Urinary bladder (tissue), 4 donors: ENCODE results near the gene LONP2. TPM values are rescaled to one million over a fixed set of nuclear protein-coding genes. Genes with fewer than 3 reads are reported as not detected.
"Not testable (repeated sequence)": the region's sequence is repeated elsewhere in the genome, so short reads cannot be mapped to it uniquely, and the experiment has no call there.

Experiments used
- DNase-seq: peaks from one replicate; pipeline ENCODE4 v3.0.0-alpha.2; 2015; ENCODE audit errors: extremely low spot score
- H3K27ac ChIP-seq: one replicate; pipeline ENCODE4 v1.5.1; 2013; ENCODE audit warnings: low read depth, mild to moderate bottlenecking, moderate library complexity
- H3K36me3 ChIP-seq: one replicate; pipeline ENCODE4 v1.6.1; 2013; ENCODE audit warnings: mild to moderate bottlenecking, moderate library complexity; ENCODE audit not compliant: insufficient read depth
- H3K4me1 ChIP-seq: one replicate; pipeline ENCODE4 v1.6.1; 2013; ENCODE audit warnings: mild to moderate bottlenecking, moderate library complexity; ENCODE audit not compliant: insufficient read depth
- H3K4me3 ChIP-seq: one replicate; pipeline ENCODE4 v1.5.1; 2013; ENCODE audit warnings: low read depth, low read length
- WGBS: extraction: QIAGEN DNeasy Blood & Tissue Kit; methylation state at CpG from one replicate; pipeline ENCODE4 v1.1.7; 2013; 5-methylcytosine and 5-hydroxymethylcytosine counted together
- polyA plus RNA-seq: library from polyadenylated mRNA; stranded (reverse); fragments of 200-250 nt; gene quantifications from one replicate; pipeline ENCODE4 v1.2.3, GENCODE V29; 2013
- total RNA-seq: library from RNA; depleted of rRNA; stranded (reverse); fragments of >200 nt; gene quantifications from one replicate; pipeline ENCODE4 v1.2.3, GENCODE V29; 2014
- donor health status: healthy with polysubstance abuse.
- donor health status: healthy.

LONP2 gene
- total and polyA plus RNA-seq, 2 donors, result 30.1 to 78.8 TPM

DNA sequence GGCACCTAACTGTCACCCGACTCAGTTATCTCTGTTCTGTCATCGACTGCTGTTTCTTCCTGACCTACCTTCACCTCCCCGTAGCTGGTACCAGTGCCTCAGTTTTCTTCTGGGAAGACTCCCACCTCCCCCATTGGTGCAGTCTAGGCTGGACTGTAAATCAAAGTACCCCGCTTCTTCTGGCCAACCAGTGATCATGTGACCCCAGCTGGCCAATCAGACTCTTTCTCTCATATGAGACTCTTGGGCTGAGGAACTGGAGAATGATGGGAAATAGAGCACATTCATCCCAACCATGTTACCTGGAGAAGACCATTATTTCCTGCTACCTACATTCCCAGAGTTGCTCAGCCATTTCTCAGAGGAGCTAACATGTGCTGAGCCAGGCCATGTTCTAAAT lies 20.6 kb upstream of the LONP2 start:
- Histone ChIP-seq H3K4me1 (no peaks in the 10 kb centered on the region), H3K36me3 (no peaks in the 10 kb centered on the region), H3K27ac (no peak overlapping the region), H3K4me3 (no peak overlapping the region)
- no peak for DNase-seq
- WGBS, result 91% methylated on average over 4 of the region's 4 CpGs

GRCh38 chr16:48225456-48225855 lies 18.6 kb upstream of the LONP2 start:
- WGBS, result 65% methylated on average over 5 of the region's 5 CpGs
- Histone ChIP-seq H3K27ac (no peak overlapping the region), H3K4me1 (no peaks in the 10 kb centered on the region)

GRCh38 chr16:48231727-48232492 lies 12.2 kb upstream of the LONP2 start:
- no peaks in the 10 kb centered on the region for H3K36me3 ChIP-seq
- DNase-seq, result no peak
- no peak overlapping the region for H3K4me3 ChIP-seq
- no peak overlapping the region for H3K27ac ChIP-seq
- H3K4me1 ChIP-seq, result no peaks in the 10 kb centered on the region
- WGBS, result 56% methylated on average over 11 of the region's 11 CpGs

More at GRCh38 chr16:48225456-48225855, 18.6 kb upstream of the LONP2 start:
- no peak for DNase-seq
- H3K36me3 ChIP-seq, result no peaks in the 10 kb centered on the region
- H3K4me3 ChIP-seq, result no peak overlapping the region

DNA sequence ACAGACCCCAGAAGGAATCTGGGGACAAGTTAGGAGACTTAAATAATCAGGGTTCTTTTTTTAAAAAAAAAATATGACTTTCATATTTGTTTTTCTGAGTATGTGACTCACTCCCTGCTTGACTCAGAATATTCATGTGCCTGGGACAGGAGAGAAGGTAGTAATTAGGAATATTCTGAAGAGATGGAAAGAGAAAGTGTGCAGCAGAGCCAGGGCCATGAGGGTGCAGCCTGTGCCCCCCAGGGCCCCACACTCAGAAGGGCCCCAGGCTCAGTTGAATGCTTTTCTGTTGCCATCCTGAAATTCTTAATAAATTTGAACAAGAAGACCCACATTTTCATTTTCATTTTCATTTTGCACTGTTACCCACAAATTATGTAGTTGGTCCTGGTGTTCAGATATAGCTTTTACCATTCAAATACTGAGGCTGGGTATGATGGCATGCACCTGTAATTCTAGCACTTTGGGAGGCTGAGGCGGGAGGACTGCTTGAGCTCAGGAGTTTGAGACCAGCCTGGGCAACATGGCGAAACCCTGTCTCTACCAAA lies 11.5 kb upstream of the LONP2 start:
- DNase-seq, result no peak
- Histone ChIP-seq H3K36me3 (no peaks in the 10 kb centered on the region), H3K4me1 (no peaks in the 10 kb centered on the region), H3K4me3 (no peak overlapping the region), H3K27ac (no peak overlapping the region)
- 95% methylated on average over 2 of the region's 2 CpGs for WGBS

DNA sequence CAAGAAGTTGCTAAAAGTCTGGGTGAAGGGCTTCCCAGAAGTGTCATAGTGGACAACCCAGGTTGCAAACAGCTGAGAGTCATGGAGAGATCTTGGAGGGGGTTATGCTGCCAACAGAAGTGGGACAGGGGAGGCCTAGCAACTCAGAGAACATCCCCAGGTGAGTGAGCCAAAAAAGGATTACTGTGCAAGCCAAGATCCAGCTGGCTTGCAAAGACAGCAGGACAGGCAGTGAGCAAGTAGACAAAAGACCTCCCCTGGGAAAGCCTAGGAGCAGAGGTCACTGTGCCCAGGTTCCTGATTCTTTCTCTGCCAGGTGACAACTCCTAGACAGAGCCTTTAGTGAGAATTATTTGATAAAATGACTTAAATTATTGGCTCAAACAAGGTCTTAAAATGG lies 9.5 kb upstream of the LONP2 start:
- Histone ChIP-seq H3K27ac (no peak overlapping the region), H3K4me1 (no peaks in the 10 kb centered on the region), H3K36me3 (no peaks in the 10 kb centered on the region), H3K4me3 (no peak overlapping the region)
- no peak for DNase-seq

DNA sequence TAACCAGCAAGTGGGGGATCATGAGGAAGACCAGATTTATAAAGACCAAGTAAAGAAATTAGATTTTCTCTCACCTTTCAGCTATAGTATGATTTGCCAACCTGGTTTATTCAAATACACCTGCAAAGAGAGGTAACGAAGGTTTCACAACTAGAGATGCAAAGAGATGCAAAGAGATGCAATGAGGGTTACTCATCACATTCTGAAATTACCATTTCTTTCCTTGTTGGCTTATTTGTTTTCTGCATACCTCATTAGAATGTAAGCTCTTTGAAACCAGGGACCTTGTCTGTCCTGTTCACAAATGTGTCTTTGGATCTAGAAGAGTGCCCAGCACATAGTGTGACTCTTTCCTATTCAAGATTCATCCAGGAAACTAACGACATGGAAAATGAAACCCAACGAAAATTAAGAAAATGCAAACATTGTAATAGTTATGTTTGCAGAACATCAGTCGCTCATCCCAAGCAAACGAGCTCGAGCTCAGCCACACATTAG lies 9.0 kb upstream of the LONP2 start:
- 67% methylated on average over 6 of the region's 6 CpGs for WGBS
- Histone ChIP-seq H3K36me3 (no peaks in the 10 kb centered on the region), H3K4me3 (no peak overlapping the region), H3K4me1 (no peaks in the 10 kb centered on the region), H3K27ac (no peak overlapping the region)
- DNase-seq, result no peak

- no peak overlapping the region for H3K4me3 ChIP-seq
- H3K36me3 ChIP-seq, result no peaks in the 10 kb centered on the region
- H3K4me1 ChIP-seq, result no peaks in the 10 kb centered on the region
- no peak overlapping the region for H3K27ac ChIP-seq
- 63% methylated on average over 6 of the region's 6 CpGs for WGBS
- no peak for DNase-seq
Observed at GRCh38 chr16:48235556-48236136, 8.5 kb upstream of the LONP2 start.

DNA sequence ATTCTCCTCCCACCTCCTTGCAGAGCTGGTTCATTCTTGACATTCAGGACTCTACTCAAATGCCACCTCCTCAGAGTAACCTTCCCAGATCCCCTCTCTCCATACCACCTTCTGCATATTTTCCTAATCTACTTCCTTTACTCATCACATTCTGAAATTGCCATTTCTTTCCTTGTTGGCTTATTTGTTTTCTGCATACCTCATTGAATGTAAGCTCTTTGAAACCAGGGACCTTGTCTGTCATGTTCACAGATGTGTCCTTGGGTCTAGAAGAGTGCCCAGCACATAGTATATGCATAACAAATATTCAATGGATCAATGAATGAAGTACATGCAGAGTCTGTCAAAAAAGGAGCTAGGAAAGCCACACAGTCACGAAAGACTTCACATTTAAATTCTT lies 7.8 kb upstream of the LONP2 start:
- no peak for DNase-seq
- H3K36me3 ChIP-seq, result no peaks in the 10 kb centered on the region
- H3K4me1 ChIP-seq, result no peaks in the 10 kb centered on the region
- no peak overlapping the region for H3K27ac ChIP-seq
- WGBS, result 70% methylated on average over 1 of the region's 1 CpG
- H3K4me3 ChIP-seq, result no peak overlapping the region

- H3K36me3 ChIP-seq, H3K4me1 ChIP-seq, H3K4me3 ChIP-seq, H3K27ac ChIP-seq, DNase-seq: not testable (repeated sequence)
- 94% methylated on average over 3 of the region's 3 CpGs for WGBS
Observed at GRCh38 chr16:48240147-48240546, 4.0 kb upstream of the LONP2 start.

DNA sequence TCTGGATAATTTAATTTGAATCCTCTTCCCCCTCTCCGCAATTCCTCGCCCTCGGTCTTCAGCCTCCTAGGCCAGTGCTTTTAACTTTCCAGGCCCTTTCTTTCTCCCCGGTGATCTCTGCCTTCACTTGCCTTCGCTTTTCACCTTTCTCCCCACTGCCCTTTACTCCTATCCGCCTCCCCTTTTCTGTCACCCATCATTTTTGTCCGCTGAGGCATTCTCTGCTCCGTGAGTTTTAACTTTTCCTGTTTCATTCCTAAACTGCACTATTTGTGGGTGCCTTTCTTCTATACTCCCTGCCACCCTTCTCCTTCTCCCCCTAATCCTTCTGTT lies 729 bp downstream of the LONP2 start:
- 2% methylated on average over 8 of the region's 8 CpGs for WGBS

GRCh38 chr16:48246066-48246465 lies 2.0 kb downstream of the LONP2 start:
- Histone ChIP-seq H3K36me3 (no peaks in the 10 kb centered on the region), H3K4me1 (peaks cover 4% of the 10 kb centered on the region), H3K27ac (no peak overlapping the region), H3K4me3 (no peak overlapping the region)
- WGBS, result 45% methylated on average over 2 of the region's 2 CpGs
- DNase-seq, result no peak

More for the DNA sequence above, 729 bp downstream of the LONP2 start:
- Histone ChIP-seq H3K27ac (peak overlapping the region; percentile 85), H3K4me1 (peaks cover 4% of the 10 kb centered on the region), H3K4me3 (peak overlapping the region; percentile 97), H3K36me3 (no peaks in the 10 kb centered on the region)
- DNase-seq, result no peak

- Histone ChIP-seq H3K4me3 (no peak within 1 kb of the TSS), H3K4me1 (peaks cover 4% of the 10 kb centered on the region), H3K36me3 (no peaks in the 10 kb centered on the region), H3K27ac (no peak within 1 kb of the TSS)
- 47% methylated on average over 4 of the region's 4 CpGs for WGBS
- DNase-seq, result no peak
Observed at GRCh38 chr16:48247311-48247710, 3.2 kb downstream of the LONP2 start, which contains the start of gene ABCC11. ABCC11 (minus strand) TSS chr16:48247539; CDS start chr16:48231921, 15,618 bp downstream.

DNA sequence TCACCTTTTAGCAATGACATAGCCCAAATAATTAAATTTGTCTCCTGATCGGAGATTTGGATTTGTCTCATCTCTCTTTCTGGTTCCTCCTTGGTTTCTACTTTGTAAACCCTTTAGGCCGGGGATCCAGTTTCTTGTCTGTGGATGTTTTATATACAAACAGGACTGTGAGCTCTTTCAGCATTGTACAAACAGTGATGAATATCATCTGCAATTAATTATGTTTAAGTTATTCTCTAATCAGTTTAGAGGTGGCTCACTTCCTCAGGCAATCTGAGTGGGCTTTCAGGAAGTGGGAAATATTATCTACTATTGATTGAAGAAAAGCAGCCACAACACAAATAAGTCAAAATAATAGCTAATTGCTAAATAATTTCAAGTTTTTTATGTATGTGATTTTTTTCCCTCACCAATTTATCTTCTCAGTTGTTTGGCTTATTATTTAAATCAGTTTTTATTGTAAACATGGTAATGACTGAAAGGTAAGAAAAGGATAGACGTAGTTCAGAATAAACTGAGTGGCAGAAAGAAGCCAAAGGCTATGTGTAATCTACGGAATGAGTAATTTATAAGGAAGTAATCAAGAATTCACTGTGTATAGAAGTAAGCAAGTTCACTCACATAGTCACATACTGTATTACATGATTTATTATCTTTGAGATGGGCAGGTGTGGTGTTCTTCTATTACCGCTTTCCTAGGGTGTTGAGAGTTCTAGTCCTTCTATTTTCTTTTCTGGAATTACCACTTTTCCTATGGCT lies 6.6 kb downstream of the LONP2 start:
- 88% methylated on average over 5 of the region's 5 CpGs for WGBS
- no peak overlapping the region for H3K4me3 ChIP-seq
- peaks cover 1% of the 10 kb centered on the region for H3K36me3 ChIP-seq
- DNase-seq, result no peak
- no peak overlapping the region for H3K27ac ChIP-seq
- H3K4me1 ChIP-seq, result peaks cover 2% of the 10 kb centered on the region
